KG1 (cell line): ENCODE results near the gene KRT10.
"Not testable (repeated sequence)": the region's sequence is repeated elsewhere in the genome, so short reads cannot be mapped to it uniquely, and the experiment has no call there.

Experiments used
- DNase-seq: peaks from one replicate; lab custom pipeline; 2025; lab: John Stamatoyannopoulos, UW

Gene KRT10

DNA sequence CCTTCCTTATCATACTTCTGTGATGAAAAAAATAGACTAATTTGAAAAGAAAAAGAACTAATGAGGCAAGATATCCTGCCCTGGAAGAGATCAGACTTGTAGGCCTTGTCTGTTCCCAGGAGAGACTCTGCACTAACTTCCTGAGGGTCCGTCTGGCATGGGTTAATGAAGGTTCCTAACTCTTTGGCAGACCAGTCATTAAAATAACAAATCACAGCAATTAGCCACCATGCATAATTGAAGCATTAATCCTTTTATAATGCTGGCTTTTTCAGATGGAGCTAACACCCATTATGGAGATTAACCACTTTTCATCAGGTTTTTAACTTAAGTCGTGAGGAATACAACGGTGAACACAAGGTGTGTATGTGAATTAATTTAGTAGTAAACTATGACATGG lies 10.4 kb upstream of the KRT10 start:
- DNase-seq, result no peak

DNA sequence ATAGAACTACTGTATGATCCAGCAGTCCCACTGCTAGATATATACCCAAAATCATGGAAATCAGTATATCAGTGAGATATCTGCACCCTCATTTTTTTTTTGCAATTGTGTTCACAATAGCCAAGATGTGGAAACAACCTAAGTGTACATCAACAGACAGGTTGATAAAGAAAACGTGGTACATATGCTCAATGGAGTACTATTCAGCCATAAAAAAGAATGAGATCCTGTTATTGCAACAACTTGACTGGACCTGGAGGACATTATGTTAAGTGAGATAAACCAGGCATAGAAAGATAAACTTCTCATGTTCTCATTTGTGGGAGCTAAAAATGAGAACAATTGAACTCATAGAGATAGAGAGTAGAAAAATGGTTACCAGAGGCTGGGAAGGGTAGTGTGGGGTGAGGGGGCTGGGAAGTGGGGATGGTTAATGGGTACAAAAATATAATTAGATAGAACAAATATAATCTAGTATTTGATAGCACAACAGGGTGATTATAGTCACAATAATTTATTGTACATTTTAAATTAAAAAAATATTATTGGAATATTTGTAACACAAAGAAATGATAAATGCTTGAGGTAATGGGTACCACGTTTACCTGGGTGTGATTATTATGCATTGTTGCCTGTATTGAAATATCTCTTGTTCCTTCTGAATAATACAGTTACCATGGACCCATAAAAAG lies 7.8 kb upstream of the KRT10 start:
- no peak for DNase-seq

DNA sequence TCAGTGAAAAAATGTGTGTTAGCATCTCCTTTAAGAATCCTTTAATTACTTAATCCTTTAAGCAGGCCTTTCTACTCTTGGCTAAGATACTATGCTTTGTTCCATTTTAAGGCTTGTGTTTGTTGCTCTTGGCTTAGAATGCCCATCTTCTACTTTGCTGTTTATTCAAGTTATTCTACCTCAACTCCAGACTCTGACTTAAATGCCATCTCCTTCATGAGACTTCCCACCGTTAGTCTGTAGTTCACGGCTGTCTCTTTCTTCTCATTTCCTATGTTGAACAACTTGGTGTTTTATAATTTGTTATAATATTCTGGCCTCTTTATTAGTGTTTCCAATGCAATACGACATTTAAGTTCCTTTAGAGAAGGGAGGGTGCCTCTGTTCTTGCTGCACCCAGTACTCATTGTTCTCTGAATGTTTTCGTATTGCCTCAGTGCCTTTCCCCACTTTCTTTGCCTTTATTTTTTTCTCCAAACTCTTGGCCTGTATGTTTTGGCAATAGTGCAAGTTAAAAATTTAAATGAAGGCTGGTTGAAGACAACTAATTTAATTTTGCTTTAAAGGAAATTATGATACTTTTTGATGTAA lies 6.1 kb upstream of the KRT10 start:
- no peak for DNase-seq

DNA sequence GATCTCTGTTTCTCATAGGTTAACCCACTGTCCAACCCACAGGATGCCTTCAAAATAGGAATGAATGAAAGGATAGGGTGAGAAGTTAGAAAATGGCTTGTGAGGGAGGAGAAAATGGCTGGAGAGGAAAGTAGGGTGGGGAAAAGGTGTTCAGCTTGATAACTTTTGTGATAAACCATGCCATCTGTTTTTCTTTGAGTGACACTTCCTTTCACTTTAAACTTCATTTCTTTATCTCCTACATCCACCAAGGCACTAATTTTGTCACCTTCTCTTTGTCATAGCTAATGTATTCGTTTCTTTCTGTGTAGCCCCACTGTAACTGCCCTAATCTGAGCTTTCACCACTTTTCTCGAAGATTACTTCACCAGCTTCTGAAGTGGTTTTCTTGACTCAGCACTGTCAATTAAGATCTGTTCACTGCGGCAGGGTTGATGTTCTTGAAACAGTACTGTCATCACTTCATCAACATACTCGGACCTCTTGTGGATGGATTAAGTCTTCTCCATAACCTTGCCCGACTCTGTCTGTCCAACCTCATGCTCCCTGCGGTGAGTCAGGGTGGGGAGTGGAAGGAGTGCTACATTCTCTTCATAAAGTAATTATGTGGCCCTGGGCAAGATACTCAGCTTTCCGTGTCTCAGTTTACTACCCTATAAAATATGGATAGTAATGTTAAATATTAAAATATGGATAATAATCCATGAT lies 5.5 kb upstream of the KRT10 start:
- DNase-seq, result no peak

DNA sequence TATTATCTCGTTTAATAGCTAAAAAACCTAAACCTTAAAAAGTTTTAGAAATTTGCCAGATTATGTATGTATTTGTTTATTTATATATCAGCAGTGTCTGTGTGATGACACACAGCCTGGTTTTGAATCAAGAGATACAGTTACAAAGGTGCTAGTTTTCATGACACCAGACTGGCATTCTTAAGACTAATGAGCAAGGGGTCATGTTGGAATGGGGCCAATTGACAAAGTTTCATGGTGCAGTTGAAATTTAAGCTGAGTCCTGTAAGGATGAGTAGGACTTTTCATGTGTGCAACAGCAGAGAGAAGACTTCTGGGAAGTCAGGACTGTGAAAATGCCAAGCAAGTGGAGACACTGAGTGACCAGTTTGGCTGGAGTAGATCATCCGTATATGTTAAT lies 3.2 kb upstream of the KRT10 start:
- DNase-seq, result no peak

DNA sequence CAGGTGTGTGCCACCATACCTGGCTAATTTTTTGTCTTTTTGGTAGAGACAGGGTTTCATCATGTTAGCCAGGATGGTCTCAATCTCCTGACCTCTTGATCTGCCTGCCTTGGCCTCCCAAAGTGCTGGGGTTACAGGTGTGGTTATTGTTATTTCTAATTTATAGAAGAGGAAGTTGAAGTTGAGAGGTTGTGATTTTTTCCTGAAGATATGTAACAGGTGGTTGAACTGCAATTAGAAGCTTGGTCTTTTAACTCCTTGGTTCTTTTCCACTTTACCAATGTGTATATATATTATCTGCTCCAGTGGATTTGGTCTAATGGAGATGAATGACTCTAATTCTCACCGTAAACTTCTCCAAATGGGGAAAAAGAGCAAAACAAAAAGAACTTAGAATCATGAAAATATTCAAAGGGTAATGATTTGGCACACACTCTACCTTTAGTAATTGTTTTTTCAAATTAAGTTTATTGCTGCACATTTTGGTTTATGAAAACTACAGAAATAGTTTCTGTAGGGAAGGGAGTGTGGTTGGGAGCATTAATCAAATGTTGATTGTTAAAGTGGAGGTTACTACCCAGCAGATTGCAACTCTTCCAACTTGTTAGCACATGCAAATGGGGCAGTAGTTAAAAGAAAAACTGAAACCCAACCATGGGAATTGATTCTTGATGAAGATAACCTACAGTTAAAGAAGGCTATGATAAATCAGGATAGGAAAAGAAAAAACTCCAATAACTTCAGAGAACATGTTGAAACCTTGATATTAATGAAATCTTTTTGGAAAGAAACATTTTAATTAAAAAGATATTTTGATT lies 1.8 kb upstream of the KRT10 start:
- DNase-seq, result no peak

DNA sequence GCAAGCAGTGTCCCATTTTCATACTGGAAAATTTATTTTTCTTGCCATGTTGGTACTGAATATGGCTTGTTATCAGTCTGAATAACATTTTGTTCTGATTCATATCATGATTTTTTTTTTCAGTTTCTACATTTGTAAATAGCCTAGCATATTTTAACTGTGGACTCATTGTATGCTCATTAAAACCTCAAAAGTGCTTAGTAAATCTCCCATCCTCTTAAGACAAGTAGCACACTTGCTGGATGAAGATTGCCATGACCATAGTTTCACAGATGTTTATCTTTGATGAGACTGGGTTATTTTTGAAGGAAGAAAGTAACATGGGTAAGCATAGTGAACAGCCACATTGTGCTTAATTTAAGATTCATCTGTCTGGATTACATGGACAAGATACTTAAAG lies 878 bp downstream of the KRT10 start:
- DNase-seq, result no peak

DNA sequence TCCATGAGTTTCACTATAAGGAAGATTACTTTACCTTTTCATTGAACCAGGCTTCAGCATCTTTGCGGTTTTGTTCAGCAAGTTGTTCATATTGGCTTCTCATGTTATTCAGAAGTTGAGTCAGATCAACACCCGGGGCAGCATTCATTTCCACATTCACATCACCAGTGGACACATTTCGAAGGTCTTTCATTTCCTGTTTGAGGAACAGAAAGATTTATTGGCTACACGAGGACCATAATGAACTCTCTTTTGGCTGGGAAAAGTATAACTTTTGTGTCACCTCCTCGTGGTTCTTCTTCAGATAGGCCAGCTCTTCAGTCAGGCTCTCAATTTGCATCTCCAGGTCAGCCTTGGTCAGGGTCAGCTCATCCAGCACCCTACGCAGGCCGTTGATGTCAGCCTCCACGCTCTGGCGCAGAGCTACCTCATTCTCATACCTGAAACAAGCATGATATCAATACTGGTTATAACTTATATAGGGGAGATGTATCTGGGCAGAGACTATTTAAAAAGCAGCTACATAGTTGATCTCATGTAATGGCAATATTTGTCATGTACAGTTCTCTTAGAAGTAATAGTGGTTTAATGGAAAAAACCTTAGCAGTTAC lies 2.1 kb downstream of the KRT10 start:
- DNase-seq, result no peak

DNA sequence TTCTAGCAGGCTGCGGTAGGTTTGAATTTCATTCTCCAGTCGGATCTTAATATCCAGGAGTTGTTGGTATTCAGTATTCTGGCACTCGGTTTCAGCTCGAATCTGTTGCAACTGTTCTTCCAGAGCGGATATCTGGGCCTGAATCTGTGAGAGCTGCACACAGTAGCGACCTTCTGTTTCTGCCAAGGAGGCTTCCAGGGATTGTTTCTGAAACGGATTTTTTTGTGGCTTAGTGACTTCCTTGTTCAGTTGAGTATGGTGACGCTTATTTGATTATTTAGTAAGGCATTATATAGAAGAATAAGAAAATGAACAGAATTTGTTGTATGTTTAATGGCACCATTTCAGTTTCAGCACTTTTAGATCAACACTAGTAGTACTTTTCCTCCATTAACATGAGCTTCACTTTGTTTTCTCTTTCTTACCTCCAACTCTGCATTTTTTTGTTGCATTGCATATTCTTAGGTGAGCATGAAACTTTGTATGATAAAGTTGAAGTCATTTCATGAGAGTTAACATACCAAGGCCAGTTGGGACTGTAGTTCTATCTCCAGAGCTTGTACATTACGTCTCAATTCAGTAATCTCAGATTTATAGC lies 2.8 kb downstream of the KRT10 start:
- DNase-seq, result no peak

DNA sequence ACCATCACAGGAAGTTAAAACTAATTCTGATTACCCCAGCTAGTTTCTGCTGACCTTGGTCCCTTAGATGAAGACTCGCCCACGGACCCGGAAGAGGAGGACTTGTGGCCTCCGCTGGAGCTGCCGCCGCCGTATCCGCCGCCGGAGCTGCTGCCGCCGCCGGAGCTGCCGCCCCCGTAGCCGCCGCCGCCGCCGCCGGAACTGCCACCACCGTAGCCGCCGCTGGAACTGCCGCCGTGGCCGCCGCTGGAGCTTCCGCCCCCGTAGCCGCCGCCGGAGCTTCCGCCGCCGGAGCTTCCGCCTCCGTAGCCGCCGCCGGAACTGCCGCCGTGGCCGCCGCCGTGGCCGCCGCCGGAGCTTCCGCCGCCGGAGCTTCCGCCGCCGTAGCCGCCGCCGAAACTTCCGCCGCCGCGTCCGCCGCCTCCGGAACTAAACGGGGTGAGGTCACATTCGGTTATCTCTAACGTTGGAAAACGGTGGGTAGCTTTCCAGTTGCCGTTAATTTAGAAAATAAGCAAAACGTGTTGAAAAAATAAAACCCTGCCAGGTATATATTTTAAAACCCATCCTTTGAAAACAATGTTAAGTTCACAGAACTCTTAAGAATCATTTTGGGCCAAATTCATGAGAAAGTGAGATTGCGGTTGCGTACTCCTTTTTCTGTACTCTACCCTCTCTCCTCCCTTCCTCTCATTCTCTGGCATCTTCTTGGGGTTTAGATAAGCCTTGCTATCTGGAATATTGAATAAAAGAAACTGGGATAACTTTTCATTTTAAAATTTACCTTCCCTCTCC lies 3.5 kb downstream of the KRT10 start:
- peak; percentile 75 for DNase-seq

DNA sequence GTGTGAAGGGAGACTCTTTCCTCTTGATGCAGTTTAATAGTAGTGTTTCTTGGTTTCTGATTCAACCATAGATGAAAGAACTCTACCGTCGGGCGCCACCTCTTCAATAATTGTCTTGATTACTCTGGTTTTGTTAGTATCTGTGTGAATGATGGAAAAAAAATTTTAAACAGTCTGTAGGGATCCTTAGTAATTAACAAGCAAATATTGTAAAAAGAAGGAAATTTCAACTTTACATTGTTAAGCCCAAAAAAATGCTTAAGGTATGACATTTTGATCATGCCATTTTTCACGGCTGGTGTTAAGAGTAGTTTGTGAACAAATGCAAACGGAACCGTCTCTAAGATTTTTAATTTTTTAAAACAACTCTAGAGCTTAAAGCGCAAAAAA lies 4.1 kb downstream of the KRT10 start:
- no peak for DNase-seq

DNA sequence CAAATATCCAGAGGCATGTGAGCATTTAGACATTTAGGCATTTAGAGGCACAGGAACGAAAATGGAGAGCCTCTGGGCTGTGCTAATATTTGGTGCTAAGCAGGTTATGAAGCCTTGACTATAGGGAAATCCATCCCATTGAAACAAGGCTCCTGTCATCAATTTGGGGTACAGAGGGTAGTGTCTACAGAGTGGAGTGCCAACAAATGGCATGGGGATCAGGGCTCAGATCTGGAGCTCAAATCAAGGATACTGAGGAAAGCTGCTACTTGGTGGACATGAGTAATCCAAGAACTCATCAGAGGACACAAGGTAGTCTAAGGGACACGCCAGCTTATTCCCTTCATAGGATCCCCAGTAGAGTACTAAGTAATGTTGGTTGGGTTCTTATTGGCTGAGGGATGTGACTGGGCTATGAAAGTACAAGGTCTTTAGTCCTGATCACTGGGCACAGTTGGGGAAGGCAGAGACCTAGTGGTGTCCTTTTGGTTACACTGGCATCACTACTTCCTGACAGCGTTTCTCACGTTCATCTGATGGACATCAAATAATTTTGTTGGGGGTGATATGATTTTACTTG lies 5.2 kb downstream of the KRT10 start:
- DNase-seq, result no peak

DNA sequence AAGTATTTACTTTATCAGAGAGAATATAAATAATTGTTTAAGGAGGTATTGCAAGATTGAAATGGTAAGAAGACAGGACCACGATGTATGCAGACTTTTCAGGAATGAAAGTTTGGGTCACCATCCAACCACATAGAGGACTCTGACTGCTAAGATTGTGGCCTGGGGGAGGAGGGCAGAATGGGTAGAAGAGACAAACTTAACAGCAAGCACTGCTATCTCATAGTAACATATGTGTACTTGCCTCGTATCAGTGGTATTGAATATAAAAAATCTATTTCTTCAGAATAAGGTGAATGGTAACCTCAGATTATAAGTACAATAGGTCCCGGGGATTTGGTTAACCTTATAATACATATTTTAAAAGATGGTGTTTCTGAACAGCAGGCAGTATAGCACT lies 5.8 kb downstream of the KRT10 start:
- DNase-seq, result no peak

DNA sequence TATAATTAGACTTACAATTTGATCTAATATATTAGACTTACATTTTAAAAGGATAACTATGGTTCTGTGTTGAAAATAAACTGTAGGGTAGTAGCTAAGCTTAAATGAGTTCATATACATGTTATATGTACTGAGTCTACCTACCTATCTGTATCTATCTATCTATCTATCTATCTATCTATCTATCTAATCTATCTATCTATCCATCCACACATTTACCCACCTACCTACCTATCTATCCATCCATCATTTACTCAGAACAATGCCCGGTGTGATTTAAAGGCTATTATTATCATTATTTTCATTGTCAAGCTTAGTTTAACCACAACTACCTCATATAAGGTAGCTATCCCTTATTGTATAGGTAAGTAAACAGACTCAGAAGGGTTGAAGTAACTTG lies 7.0 kb downstream of the KRT10 start:
- no peak for DNase-seq

DNA sequence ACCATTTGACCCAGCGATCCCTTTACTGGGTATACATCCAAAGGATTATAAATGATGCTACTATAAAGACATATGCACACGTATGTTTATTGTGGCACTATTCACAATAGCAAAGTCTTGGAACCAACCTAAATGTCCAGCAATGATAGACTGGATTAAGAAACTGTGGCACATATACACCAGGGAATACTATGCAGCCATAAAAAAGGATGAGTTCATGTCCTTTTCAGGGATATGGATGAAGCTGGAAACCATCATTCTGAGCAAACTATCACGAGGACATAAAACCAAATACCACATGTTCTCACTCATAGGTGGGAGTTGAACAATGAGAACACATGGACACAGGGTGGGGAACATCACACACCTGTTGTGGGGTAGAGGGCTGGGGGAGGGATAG lies 7.8 kb downstream of the KRT10 start:
- DNase-seq, result not testable (repeated sequence)

DNA sequence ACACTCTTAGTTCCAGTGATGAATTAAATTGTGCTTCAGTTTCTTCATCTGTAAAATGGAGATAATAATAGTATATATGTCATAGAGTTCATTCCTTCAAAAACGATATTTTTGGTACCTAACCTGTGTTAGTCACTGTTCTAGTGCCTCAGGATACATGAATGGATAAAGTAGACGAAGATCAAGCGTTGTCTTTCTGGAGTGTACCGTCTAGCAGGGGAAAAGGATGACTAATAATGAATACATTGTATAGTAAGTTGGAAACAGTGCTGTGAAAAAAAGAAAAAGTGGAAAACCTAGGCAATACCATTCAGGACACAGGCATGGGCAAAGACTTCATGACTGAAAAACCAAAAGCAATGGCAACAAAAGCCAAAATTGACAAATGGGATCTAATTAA lies 8.6 kb downstream of the KRT10 start:
- DNase-seq, result no peak

DNA sequence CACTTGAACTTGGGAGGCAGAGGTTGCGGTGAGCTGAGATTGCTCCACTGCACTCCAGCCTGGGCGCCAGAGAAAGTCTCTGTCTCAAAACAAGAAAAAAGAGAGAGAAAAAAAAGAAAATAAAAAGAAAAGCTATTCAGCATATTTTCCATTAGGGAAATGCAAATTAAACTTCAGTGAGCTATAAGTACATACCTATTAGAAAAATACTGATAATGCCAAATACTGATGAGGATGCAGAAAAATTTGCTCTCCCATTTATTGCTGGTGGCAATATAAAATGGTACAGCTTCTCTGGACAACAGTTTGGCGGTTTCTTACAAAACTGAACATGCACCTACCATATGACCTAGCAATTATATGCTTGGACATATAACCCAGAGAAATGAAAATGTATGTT lies 9.8 kb downstream of the KRT10 start:
- no peak for DNase-seq

DNA sequence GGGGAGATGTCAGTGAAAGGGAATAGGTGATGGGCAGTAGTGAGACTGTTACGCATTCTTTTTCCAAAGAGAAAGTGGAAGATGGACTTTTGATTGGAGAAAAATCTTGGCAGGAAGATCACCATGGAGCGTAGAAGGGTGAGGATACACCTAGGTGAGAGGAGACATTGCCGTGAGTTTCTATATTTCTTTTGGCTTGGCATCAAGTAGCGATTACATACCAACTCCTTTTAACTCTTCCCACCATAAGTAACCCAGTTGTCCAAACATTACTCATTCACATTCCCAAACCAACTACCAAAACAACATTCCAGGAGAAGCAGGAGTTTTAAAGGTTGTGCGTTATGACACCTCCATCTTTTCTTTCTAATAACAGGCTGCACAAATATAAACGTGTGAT lies 11.9 kb downstream of the KRT10 start:
- no peak for DNase-seq

DNA sequence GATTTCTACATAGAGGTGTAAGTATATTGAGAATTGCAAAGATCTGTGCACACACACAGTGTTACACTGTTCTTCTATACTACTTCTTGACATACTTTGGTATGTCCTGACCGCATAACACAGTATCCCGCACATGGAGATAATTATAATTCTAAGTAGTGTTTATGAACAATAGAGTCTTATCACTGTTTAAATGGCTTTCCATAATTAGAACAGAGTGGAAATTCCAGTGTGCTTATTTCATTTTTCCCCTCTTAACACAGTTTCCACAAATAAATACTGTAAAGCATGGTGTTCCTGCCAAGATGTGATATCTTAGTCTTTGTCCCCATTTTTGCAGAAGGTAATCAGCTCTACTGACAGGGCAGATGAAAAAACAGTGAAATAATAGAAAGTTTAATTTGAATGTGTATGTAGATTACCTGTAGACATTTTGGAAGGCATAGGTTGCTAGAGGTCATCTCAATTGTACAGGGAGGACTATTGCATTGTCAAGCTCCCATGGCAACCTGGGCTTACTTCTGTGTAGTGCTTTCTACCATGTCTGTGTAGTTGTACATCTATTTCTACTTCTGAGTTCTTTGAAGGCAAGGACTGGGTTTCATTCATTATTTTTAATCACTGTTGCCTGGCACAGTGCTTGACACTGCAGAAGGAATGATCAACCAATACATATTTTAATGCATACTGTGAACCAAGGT lies 12.5 kb downstream of the KRT10 start:
- no peak for DNase-seq

DNA sequence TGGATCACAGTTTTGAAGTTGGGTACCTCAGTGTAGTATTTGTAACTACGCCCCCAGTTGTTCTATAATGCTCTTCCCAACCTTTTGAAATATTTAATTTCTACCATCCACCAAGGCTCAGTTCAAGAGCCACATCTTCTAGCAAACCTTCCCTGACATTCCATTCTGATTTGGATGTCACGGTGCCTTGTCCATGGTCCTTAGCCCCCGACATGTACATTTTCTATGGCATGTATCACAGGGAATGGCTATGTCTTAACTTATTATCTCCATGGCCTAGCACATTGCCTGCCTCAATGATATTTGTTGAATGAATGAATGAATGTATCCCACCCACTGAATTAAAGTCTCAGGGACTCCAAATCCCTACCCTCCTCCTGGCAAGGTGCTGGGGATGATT lies 16.3 kb downstream of the KRT10 start:
- DNase-seq, result no peak
